Astrocyte (in vitro differentiated cells and primary cell): ENCODE data around the gene IGFBP1. TPM values are rescaled to one million over a fixed set of nuclear protein-coding genes. Genes with fewer than 3 reads are reported as not detected.

Experiments
- DNase-seq: peaks from one replicate; pipeline ENCODE4 v3.0.0-alpha.2; 2010; ENCODE audit warnings: low read depth
- FAIRE-seq: peaks from 2 replicates; lab custom pipeline; 2011; peaks lifted over from hg19 to GRCh38; lab: Jason Lieb, UNC
- H2AFZ ChIP-seq: 2 replicates; pipeline ENCODE4 v1.6.0; 2012; ENCODE audit warnings: low read depth, low read length, inconsistent platforms
- H3K27ac ChIP-seq: 2 replicates; pipeline ENCODE4 v1.5.1; 2011; ENCODE audit warnings: low read depth, low read length, inconsistent platforms
- H3K27me3 ChIP-seq: 2 replicates; pipeline ENCODE4 v1.6.0; 2011; ENCODE audit warnings: low read length, inconsistent platforms; ENCODE audit not compliant: insufficient read depth
- H3K36me3 ChIP-seq: 2 replicates; pipeline ENCODE4 v1.5.1; 2011; ENCODE audit warnings: low read length, inconsistent platforms; ENCODE audit not compliant: insufficient read depth
- H3K4me1 ChIP-seq: 2 replicates; pipeline ENCODE4 v1.5.1; 2011; ENCODE audit warnings: low read length, inconsistent platforms; ENCODE audit not compliant: insufficient read depth
- H3K4me2 ChIP-seq: 2 replicates; pipeline ENCODE4 v1.6.0; 2012; ENCODE audit warnings: low read length, inconsistent platforms
- H3K4me3 ChIP-seq: 2 replicates; pipeline ENCODE4 v1.5.1; 2011; ENCODE audit warnings: low read depth, mild to moderate bottlenecking, low read length, inconsistent platforms; ENCODE audit not compliant: insufficient read depth
- H3K79me2 ChIP-seq: 2 replicates; pipeline ENCODE4 v1.6.0; 2012; ENCODE audit warnings: mild to moderate bottlenecking, low read length, inconsistent platforms; ENCODE audit not compliant: insufficient read depth
- H3K9ac ChIP-seq: 2 replicates; pipeline ENCODE4 v1.6.0; 2012; ENCODE audit warnings: mild to moderate bottlenecking, low read length, inconsistent platforms
- H3K9me3 ChIP-seq: 2 replicates; pipeline ENCODE4 v1.5.1; 2012; ENCODE audit warnings: low read depth, mild to moderate bottlenecking, low read length, inconsistent platforms; ENCODE audit not compliant: insufficient read depth
- H4K20me1 ChIP-seq: 2 replicates; pipeline ENCODE4 v1.6.0; 2012; ENCODE audit warnings: low read length, inconsistent platforms; ENCODE audit not compliant: insufficient read depth
- H3K27ac Mint-ChIP-seq: one replicate; pipeline ENCODE4 v1.8.0; 2021; ENCODE audit warnings: mild to moderate bottlenecking, mixed read lengths; ENCODE audit not compliant: unreplicated experiment
- H3K27me3 Mint-ChIP-seq: one replicate; pipeline ENCODE4 v1.8.0; 2021; ENCODE audit warnings: low read depth, mixed read lengths; ENCODE audit not compliant: unreplicated experiment
- H3K36me3 Mint-ChIP-seq: one replicate; pipeline ENCODE4 v1.8.0; 2021; ENCODE audit warnings: low read depth, mixed read lengths; ENCODE audit not compliant: unreplicated experiment
- H3K4me1 Mint-ChIP-seq: one replicate; pipeline ENCODE4 v1.8.0; 2021; ENCODE audit warnings: low read depth, mixed read lengths; ENCODE audit not compliant: unreplicated experiment
- H3K4me3 Mint-ChIP-seq: one replicate; pipeline ENCODE4 v1.8.0; 2021; ENCODE audit warnings: mild to moderate bottlenecking, moderate library complexity, mixed read lengths; ENCODE audit not compliant: unreplicated experiment
- H3K9me3 Mint-ChIP-seq: one replicate; pipeline ENCODE4 v1.8.0; 2021; ENCODE audit warnings: mild to moderate bottlenecking, mixed read lengths; ENCODE audit not compliant: unreplicated experiment
- EZH2 ChIP-seq: IDR thresholded peaks from 2 replicates; pipeline ENCODE4 v1.6.1; 2012; ENCODE audit warnings: mild to moderate bottlenecking, low read length, inconsistent platforms; ENCODE audit not compliant: insufficient read depth
- total RNA-seq: library from RNA; stranded (reverse); gene quantifications from 2 replicates; pipeline ENCODE4 v1.2.1, GENCODE V29; 2021
- TF ChIP-seq, protein P1 (sequence below): IDR thresholded peaks from 2 replicates; pipeline ENCODE4 v1.5.1; 2011; ENCODE audit warnings: low read depth, mild to moderate bottlenecking, inconsistent platforms, low read length, moderate library complexity; ENCODE audit not compliant: insufficient read depth

The IGFBP1 gene
- total RNA-seq, 1 donor from 2014 or later, result not detected

DNA sequence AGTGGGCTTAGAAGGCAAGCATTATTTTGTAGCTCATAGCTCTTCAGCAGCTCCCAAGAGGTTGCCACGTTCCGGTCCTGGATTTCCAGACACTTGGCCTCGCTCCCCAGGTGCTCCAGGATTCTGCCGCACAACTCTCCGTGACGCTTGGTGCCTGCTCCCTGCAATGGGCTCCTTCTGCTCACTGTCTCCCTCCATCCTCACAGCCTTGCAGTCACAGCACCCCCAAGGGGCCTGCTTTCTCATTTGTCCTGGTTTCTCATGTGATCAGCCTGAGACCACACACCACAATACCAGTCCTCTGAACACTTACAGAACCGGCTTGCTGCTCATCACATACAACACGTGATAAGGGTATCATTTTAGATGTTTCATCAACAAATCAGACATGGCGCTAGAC is 23.0 kb downstream of the IGFBP1 start:
- H3K27me3 ChIP-seq, result no peaks in the 10 kb centered on the region
- no peaks in the 10 kb centered on the region for H3K4me1 ChIP-seq
- no peak overlapping the region for H3K4me3 ChIP-seq
- Mint-ChIP-seq H3K4me1 (peaks cover 9% of the 10 kb centered on the region), H3K36me3 (peaks cover 20% of the 10 kb centered on the region), H3K27ac (no peak overlapping the region), H3K4me3 (no peak overlapping the region), H3K27me3 (peaks cover under 1% of the 10 kb centered on the region), H3K9me3 (peaks cover under 1% of the 10 kb centered on the region)
- H3K36me3 ChIP-seq, result peaks cover 5% of the 10 kb centered on the region
- no peak overlapping the region for H3K4me2 ChIP-seq
- H3K9ac ChIP-seq, result no peak overlapping the region
- H2AFZ ChIP-seq, result no peak overlapping the region
- no peaks in the 10 kb centered on the region for H3K9me3 ChIP-seq
- H3K27ac ChIP-seq, result no peak overlapping the region
- no peak for FAIRE-seq
- DNase-seq, result no peak
- no peak for TF ChIP-seq EZH2
- TF ChIP-seq, protein P1, sequence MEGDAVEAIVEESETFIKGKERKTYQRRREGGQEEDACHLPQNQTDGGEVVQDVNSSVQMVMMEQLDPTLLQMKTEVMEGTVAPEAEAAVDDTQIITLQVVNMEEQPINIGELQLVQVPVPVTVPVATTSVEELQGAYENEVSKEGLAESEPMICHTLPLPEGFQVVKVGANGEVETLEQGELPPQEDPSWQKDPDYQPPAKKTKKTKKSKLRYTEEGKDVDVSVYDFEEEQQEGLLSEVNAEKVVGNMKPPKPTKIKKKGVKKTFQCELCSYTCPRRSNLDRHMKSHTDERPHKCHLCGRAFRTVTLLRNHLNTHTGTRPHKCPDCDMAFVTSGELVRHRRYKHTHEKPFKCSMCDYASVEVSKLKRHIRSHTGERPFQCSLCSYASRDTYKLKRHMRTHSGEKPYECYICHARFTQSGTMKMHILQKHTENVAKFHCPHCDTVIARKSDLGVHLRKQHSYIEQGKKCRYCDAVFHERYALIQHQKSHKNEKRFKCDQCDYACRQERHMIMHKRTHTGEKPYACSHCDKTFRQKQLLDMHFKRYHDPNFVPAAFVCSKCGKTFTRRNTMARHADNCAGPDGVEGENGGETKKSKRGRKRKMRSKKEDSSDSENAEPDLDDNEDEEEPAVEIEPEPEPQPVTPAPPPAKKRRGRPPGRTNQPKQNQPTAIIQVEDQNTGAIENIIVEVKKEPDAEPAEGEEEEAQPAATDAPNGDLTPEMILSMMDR, result no peak
- H4K20me1 ChIP-seq, result no peaks in the 10 kb centered on the region
- no peaks in the 10 kb centered on the region for H3K79me2 ChIP-seq

DNA sequence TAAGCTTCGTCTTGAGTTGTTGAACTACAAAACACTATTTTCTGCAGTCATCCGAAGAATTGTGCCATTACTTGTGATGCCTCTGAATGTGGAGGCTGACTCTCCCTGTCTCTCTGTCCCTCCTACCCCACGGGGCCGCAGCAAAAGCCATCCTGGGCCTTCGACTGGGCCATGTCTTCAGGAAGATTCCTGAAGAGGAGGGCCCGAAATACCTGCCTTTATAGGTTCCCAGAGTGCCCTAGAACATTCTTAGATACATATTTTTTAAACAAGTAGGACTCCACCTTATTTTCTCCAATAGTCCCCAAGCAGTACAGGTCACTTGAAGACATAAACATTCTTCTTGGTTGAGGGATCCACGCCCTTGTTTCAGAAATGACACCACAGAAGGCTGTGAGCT is 24.7 kb downstream of the IGFBP1 start:
- H3K9ac ChIP-seq, result no peak overlapping the region
- H3K27me3 Mint-ChIP-seq, result no peaks in the 10 kb centered on the region
- no peaks in the 10 kb centered on the region for H3K9me3 ChIP-seq
- H3K4me1 ChIP-seq, result peaks cover 3% of the 10 kb centered on the region
- FAIRE-seq, result no peak
- peaks cover 13% of the 10 kb centered on the region for H3K4me1 Mint-ChIP-seq
- peaks cover 31% of the 10 kb centered on the region for H3K36me3 Mint-ChIP-seq
- H3K9me3 Mint-ChIP-seq, result no peaks in the 10 kb centered on the region
- DNase-seq, result no peak
- H3K27ac Mint-ChIP-seq, result no peak overlapping the region
- no peak overlapping the region for H3K4me2 ChIP-seq
- H3K4me3 ChIP-seq, result no peak overlapping the region
- TF ChIP-seq, protein P1, result no peak
- no peak for TF ChIP-seq EZH2
- no peaks in the 10 kb centered on the region for H3K79me2 ChIP-seq
- no peak overlapping the region for H2AFZ ChIP-seq
- peaks cover 8% of the 10 kb centered on the region for H3K36me3 ChIP-seq
- H3K27me3 ChIP-seq, result no peaks in the 10 kb centered on the region
- H4K20me1 ChIP-seq, result no peaks in the 10 kb centered on the region
- H3K27ac ChIP-seq, result no peak overlapping the region
- no peak overlapping the region for H3K4me3 Mint-ChIP-seq

DNA sequence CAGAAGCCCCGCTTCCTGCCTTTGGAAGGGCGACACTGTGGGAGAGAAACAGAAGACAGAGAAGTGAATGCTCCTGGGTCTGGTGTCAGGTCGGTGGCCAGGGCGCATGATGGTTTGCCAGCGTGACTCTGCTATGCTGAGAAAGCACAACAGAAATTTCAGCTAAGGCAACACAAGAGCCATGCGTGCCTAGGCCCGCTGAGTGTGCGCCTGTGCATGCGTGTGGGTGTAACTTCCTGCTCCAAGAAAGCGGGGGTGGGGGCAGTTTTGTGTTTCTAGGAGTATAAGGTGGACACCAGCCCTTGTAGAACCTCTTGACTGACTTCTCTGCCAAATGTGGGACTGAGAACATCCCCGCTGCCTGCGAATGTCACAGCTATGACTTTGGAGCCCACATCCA is 26.6 kb downstream of the IGFBP1 start:
- peaks cover 8% of the 10 kb centered on the region for H3K36me3 ChIP-seq
- Mint-ChIP-seq H3K27ac (no peak overlapping the region), H3K4me3 (no peak overlapping the region), H3K9me3 (no peaks in the 10 kb centered on the region), H3K36me3 (peaks cover 34% of the 10 kb centered on the region), H3K4me1 (peaks cover 24% of the 10 kb centered on the region), H3K27me3 (no peaks in the 10 kb centered on the region)
- H3K79me2 ChIP-seq, result no peaks in the 10 kb centered on the region
- no peak overlapping the region for H2AFZ ChIP-seq
- H3K4me3 ChIP-seq, result no peak overlapping the region
- peaks cover 12% of the 10 kb centered on the region for H4K20me1 ChIP-seq
- no peaks in the 10 kb centered on the region for H3K9me3 ChIP-seq
- H3K27ac ChIP-seq, result no peak overlapping the region
- peaks cover 5% of the 10 kb centered on the region for H3K27me3 ChIP-seq
- no peak for TF ChIP-seq EZH2
- TF ChIP-seq, protein P1, result no peak
- H3K4me1 ChIP-seq, result peaks cover 15% of the 10 kb centered on the region
- H3K9ac ChIP-seq, result no peak overlapping the region
- DNase-seq, result no peak
- no peak overlapping the region for H3K4me2 ChIP-seq
- no peak for FAIRE-seq
